Measurements from ENCODE around the gene OSBP. TPM values are rescaled to one million over a fixed set of nuclear protein-coding genes. Genes with fewer than 3 reads are reported as not detected.

The OSBP gene
- total RNA-seq, 1 donor from 2014 or later, result 40.5 TPM

- no peak overlapping the region for H3K4me3 ChIP-seq
- no peaks in the 10 kb centered on the region for H3K27me3 ChIP-seq
- no peak for DNase-seq (ENCODE audit: extremely low spot score in 2 of 2)
- intact Hi-C loops (cut with DNase I), result loop anchor here (10.0 kb wide), 1 partner anchor 53 kb away; the partner anchor contains the start of gene OSBP
- TF ChIP-seq POLR2A (IDR thresholded peaks at IDR 0.05) (no peak), CTCF (IDR thresholded peaks at IDR 0.05) (no peak), POLR2AphosphoS5 (IDR thresholded peaks at IDR 0.05; ENCODE audit: insufficient read depth in 1 of 2, low read depth in 1 of 2) (no peak)
- H3K9me3 ChIP-seq, result no peaks in the 10 kb centered on the region
- no peaks in the 10 kb centered on the region for H3K36me3 ChIP-seq
- H3K4me1 ChIP-seq, result peaks cover 24% of the 10 kb centered on the region
- H3K27ac ChIP-seq, result peak overlapping the region; percentile 98
Measured at GRCh38 chr11:59562292-59562691, 53.3 kb downstream of the OSBP start.

- H3K4me1 ChIP-seq, result peaks cover 22% of the 10 kb centered on the region
- DNase-seq (ENCODE audit: extremely low spot score in 2 of 2), result no peak
- peak overlapping the region; percentile 98 for H3K27ac ChIP-seq
- intact Hi-C loops (cut with DNase I), result loop anchor here (10.0 kb wide), 1 partner anchor 54 kb away; the partner anchor contains the start of gene OSBP
- peak overlapping the region; percentile 68 to 83 for H3K4me3 ChIP-seq
- TF ChIP-seq CTCF (IDR thresholded peaks at IDR 0.05) (no peak), POLR2A (IDR thresholded peaks at IDR 0.05) (peak in 1 of 2 donors; percentile 26), POLR2AphosphoS5 (IDR thresholded peaks at IDR 0.05; ENCODE audit: insufficient read depth in 1 of 2, low read depth in 1 of 2) (peak; percentile 76 to 83)
- no peaks in the 10 kb centered on the region for H3K27me3 ChIP-seq
- no peaks in the 10 kb centered on the region for H3K9me3 ChIP-seq
- no peaks in the 10 kb centered on the region for H3K36me3 ChIP-seq
Measured at GRCh38 chr11:59560702-59561473, 54.7 kb downstream of the OSBP start.

- peak in 1 of 2 donors; percentile 29 for TF ChIP-seq POLR2AphosphoS5 (IDR thresholded peaks at IDR 0.05; ENCODE audit: insufficient read depth in 1 of 2, low read depth in 1 of 2)
- TF ChIP-seq POLR2A (IDR thresholded peaks at IDR 0.05), result no peak
- peak overlapping the region; percentile 68 to 83 for H3K4me3 ChIP-seq
- no peaks in the 10 kb centered on the region for H3K27me3 ChIP-seq
- no peaks in the 10 kb centered on the region for H3K36me3 ChIP-seq
- no peak for DNase-seq (ENCODE audit: extremely low spot score in 2 of 2)
- peak overlapping the region; percentile 98 for H3K27ac ChIP-seq
- H3K4me1 ChIP-seq, result peaks cover 18% of the 10 kb centered on the region
- no peaks in the 10 kb centered on the region for H3K9me3 ChIP-seq
- intact Hi-C loops (cut with DNase I), result loop anchor here (10.0 kb wide), 1 partner anchor 55 kb away; the partner anchor contains the start of gene OSBP
Measured at GRCh38 chr11:59560290-59560701, 55.3 kb downstream of the OSBP start.

GRCh38 chr11:59559886-59560285 lies 55.7 kb downstream of the OSBP start:
- Histone ChIP-seq H3K4me1 (peaks cover 18% of the 10 kb centered on the region), H3K27ac (peak overlapping the region; percentile 98), H3K27me3 (no peaks in the 10 kb centered on the region), H3K4me3 (peak overlapping the region; percentile 68 to 83), H3K9me3 (no peaks in the 10 kb centered on the region), H3K36me3 (no peaks in the 10 kb centered on the region)
- TF ChIP-seq POLR2A (IDR thresholded peaks at IDR 0.05) (no peak), POLR2AphosphoS5 (IDR thresholded peaks at IDR 0.05; ENCODE audit: insufficient read depth in 1 of 2, low read depth in 1 of 2) (no peak), CTCF (IDR thresholded peaks at IDR 0.05) (no peak)
- intact Hi-C loops (cut with DNase I), result loop anchor here (10.0 kb wide), 1 partner anchor 55 kb away; the partner anchor contains the start of gene OSBP
- DNase-seq (ENCODE audit: extremely low spot score in 2 of 2), result no peak

GRCh38 chr11:59558270-59558643 lies 57.3 kb downstream of the OSBP start:
- no peaks in the 10 kb centered on the region for H3K36me3 ChIP-seq
- H3K4me3 ChIP-seq, result no peak overlapping the region
- no peak for DNase-seq (ENCODE audit: extremely low spot score in 2 of 2)
- intact Hi-C loops (cut with DNase I), result no loop called here
- peak overlapping the region; percentile 55 for H3K27ac ChIP-seq
- H3K4me1 ChIP-seq, result peaks cover 18% of the 10 kb centered on the region
- no peaks in the 10 kb centered on the region for H3K27me3 ChIP-seq
- TF ChIP-seq POLR2AphosphoS5 (IDR thresholded peaks at IDR 0.05; ENCODE audit: insufficient read depth in 1 of 2, low read depth in 1 of 2) (no peak), CTCF (IDR thresholded peaks at IDR 0.05) (no peak), POLR2A (IDR thresholded peaks at IDR 0.05) (no peak)
- H3K9me3 ChIP-seq, result no peaks in the 10 kb centered on the region
